ENCODE measurements around the gene JADE2.

Gene JADE2

DNA sequence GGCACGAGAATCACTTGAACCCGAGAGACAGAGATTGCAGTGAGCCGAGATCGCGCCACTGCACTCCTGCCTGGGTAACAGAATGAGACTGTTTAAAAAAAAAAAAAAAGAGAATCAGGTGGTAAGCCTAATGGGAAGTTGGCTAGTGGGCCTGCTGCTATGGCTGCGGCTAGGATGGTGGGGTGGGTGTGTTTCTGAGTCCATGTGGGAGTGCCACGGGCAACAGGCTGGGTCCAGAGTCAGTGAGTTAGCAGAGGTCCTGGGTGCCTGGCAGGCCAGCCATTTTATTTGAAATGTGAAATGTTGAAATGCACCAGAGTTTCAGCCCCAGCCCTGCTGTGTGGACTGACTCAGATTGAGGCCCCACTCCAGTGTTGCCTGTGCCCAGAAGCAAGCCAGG lies 37.8 kb downstream of the JADE2 start:
- CTCF ChIA-PET, result interaction anchor here (1.2 kb wide), 1 partner anchor 24 kb away, joined by 3 read pairs; no protein-coding TSS in a partner anchor
- POLR2A ChIA-PET, result no interaction called here
- no peak for DNase-seq (ENCODE audit: extremely low spot score)
- no peak for TF ChIP-seq ZNF384 (IDR thresholded peaks at IDR 0.05)
- TF ChIP-seq L3MBTL2 (conservative IDR thresholded peaks at IDR 0.05), result no peak
- no peak for TF ChIP-seq TARDBP (IDR thresholded peaks at IDR 0.05)
- TF ChIP-seq CTBP1 (IDR thresholded peaks at IDR 0.05; ENCODE audit: borderline replicate concordance), result no peak
- TF ChIP-seq ELF4 (IDR thresholded peaks at IDR 0.05), result no peak
- TF ChIP-seq ARNT (IDR thresholded peaks at IDR 0.05), result no peak
- no peak for TF ChIP-seq NFRKB (IDR thresholded peaks at IDR 0.05)
- TF ChIP-seq LEF1 (IDR thresholded peaks at IDR 0.05; ENCODE audit: borderline replicate concordance), result no peak
- TF ChIP-seq BHLHE40 (IDR thresholded peaks at IDR 0.05; ENCODE audit: borderline replicate concordance), result no peak
- no peak for TF ChIP-seq SUZ12 (IDR thresholded peaks at IDR 0.05)
- TF ChIP-seq HDGF (IDR thresholded peaks at IDR 0.05; ENCODE audit: borderline replicate concordance), result no peak
- TF ChIP-seq, protein P1, sequence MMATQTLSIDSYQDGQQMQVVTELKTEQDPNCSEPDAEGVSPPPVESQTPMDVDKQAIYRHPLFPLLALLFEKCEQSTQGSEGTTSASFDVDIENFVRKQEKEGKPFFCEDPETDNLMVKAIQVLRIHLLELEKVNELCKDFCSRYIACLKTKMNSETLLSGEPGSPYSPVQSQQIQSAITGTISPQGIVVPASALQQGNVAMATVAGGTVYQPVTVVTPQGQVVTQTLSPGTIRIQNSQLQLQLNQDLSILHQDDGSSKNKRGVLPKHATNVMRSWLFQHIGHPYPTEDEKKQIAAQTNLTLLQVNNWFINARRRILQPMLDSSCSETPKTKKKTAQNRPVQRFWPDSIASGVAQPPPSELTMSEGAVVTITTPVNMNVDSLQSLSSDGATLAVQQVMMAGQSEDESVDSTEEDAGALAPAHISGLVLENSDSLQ (IDR thresholded peaks at IDR 0.05), result no peak
- no peak for TF ChIP-seq FOXM1 (IDR thresholded peaks at IDR 0.05; ENCODE audit: borderline replicate concordance)
- no peak for TF ChIP-seq FOXA1 (IDR thresholded peaks at IDR 0.05)

DNA sequence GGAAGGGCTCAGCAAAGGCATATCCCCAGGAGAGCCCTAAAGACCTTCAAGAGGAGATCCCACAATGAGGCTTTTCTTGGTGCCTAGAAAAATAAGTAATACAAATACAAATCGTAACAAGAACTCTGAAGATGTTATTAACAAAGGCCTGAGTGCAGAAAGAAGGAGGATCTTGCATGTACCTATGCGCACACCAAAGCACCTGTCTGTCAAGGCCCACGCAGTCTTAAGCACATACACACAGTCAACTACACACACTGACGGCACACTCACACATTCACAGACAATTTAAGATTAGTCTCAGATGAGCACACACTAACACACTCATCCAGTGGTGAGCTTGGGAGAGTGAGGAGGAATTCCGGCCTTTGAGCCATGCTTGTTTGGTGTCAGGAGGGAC lies 38.5 kb downstream of the JADE2 start:
- TF ChIP-seq FOXM1 (IDR thresholded peaks at IDR 0.05; ENCODE audit: borderline replicate concordance), result no peak
- no peak for TF ChIP-seq L3MBTL2 (conservative IDR thresholded peaks at IDR 0.05)
- TF ChIP-seq ELF4 (IDR thresholded peaks at IDR 0.05), result no peak
- no peak for TF ChIP-seq CTBP1 (IDR thresholded peaks at IDR 0.05; ENCODE audit: borderline replicate concordance)
- no peak for TF ChIP-seq ZNF384 (IDR thresholded peaks at IDR 0.05)
- TF ChIP-seq NFRKB (IDR thresholded peaks at IDR 0.05), result no peak
- TF ChIP-seq FOXA1 (IDR thresholded peaks at IDR 0.05), result no peak
- TF ChIP-seq ARNT (IDR thresholded peaks at IDR 0.05), result no peak
- TF ChIP-seq LEF1 (IDR thresholded peaks at IDR 0.05; ENCODE audit: borderline replicate concordance), result no peak
- TF ChIP-seq SP1 (IDR thresholded peaks at IDR 0.05), result no peak
- TF ChIP-seq SUZ12 (IDR thresholded peaks at IDR 0.05), result no peak
- TF ChIP-seq FOXK2 (IDR thresholded peaks at IDR 0.05), result no peak
- TF ChIP-seq, protein P1 (IDR thresholded peaks at IDR 0.05), result no peak
- no peak for TF ChIP-seq BHLHE40 (IDR thresholded peaks at IDR 0.05; ENCODE audit: borderline replicate concordance)
- TF ChIP-seq TARDBP (IDR thresholded peaks at IDR 0.05), result no peak
- no peak for TF ChIP-seq HDGF (IDR thresholded peaks at IDR 0.05; ENCODE audit: borderline replicate concordance)
- no peak for DNase-seq (ENCODE audit: extremely low spot score)
- POLR2A ChIA-PET, result no interaction called here
- CTCF ChIA-PET, result no interaction called here

DNA sequence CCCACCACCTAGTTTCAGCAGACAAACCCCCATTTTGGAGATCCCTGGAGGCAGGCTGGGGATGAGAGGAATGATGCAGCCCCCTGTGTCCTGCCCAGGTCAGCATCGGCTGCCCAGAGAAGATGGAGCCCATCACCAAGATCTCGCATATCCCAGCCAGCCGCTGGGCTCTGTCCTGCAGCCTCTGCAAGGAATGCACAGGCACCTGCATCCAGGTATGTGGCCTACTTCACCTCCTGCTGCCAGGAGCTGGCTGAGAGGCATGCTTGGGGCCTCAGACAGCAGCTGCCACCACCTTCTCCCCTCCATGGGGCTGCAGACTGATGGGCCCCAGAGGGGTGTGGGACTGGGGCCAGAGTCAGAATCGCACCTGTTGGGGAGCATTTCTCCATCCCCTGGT lies 38.9 kb downstream of the JADE2 start:
- ChIA-PET POLR2A (no interaction called here), CTCF (no interaction called here)
- TF ChIP-seq LEF1 (IDR thresholded peaks at IDR 0.05; ENCODE audit: borderline replicate concordance), result no peak
- TF ChIP-seq, protein P1 (IDR thresholded peaks at IDR 0.05), result no peak
- TF ChIP-seq FOXA1 (IDR thresholded peaks at IDR 0.05), result no peak
- no peak for TF ChIP-seq NFRKB (IDR thresholded peaks at IDR 0.05)
- no peak for TF ChIP-seq ZNF384 (IDR thresholded peaks at IDR 0.05)
- no peak for TF ChIP-seq BHLHE40 (IDR thresholded peaks at IDR 0.05; ENCODE audit: borderline replicate concordance)
- TF ChIP-seq TARDBP (IDR thresholded peaks at IDR 0.05), result no peak
- no peak for TF ChIP-seq ARNT (IDR thresholded peaks at IDR 0.05)
- no peak for TF ChIP-seq HDGF (IDR thresholded peaks at IDR 0.05; ENCODE audit: borderline replicate concordance)
- no peak for TF ChIP-seq SUZ12 (IDR thresholded peaks at IDR 0.05)
- TF ChIP-seq ELF4 (IDR thresholded peaks at IDR 0.05), result no peak
- TF ChIP-seq CTBP1 (IDR thresholded peaks at IDR 0.05; ENCODE audit: borderline replicate concordance), result no peak
- no peak for TF ChIP-seq SP1 (IDR thresholded peaks at IDR 0.05)
- no peak for TF ChIP-seq FOXM1 (IDR thresholded peaks at IDR 0.05; ENCODE audit: borderline replicate concordance)
- TF ChIP-seq L3MBTL2 (conservative IDR thresholded peaks at IDR 0.05), result no peak
- no peak for TF ChIP-seq FOXK2 (IDR thresholded peaks at IDR 0.05)

DNA sequence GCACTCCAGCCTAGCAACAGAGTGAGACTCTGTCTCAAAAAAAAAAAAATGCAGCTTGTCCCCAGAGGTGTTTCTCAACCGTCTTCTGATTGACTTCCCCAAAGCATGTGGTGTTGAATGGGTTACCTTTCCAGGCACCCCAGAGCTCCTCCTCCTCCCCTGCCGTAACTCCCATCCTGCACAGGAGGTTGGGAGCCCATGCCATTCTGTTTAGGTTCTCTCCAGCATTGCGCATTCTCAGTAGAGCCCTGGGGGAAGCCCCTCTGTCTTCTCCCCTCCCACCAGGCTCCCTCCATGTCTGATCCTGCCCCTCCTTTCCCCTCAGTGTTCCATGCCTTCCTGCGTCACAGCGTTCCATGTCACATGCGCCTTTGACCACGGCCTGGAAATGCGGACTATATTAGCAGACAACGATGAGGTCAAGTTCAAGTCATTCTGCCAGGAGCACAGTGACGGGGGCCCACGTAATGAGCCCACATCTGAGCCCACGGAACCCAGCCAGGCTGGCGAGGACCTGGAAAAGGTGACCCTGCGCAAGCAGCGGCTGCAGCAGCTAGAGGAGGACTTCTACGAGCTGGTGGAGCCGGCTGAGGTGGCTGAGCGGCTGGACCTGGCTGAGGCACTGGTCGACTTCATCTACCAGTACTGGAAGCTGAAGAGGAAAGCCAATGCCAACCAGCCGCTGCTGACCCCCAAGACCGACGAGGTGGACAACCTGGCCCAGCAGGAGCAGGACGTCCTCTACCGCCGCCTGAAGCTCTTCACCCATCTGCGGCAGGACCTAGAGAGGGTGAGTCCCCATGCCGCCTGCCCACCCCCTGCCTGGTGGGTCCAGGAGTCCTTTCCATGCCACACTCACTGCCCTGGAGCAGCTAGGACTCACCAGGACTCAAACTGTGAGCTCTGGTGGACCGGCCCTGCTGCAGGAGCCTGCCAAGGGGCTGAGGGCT lies 40.6 kb downstream of the JADE2 start:
- POLR2A ChIA-PET, result interaction anchor here (1.7 kb wide), 1 partner anchor 100 kb away, joined by 3 read pairs; no protein-coding TSS in a partner anchor
- CTCF ChIA-PET, result interaction anchor here (0.6 to 1.3 kb wide), 2 partner anchors 21 to 279 kb away, joined by 4 to 8 read pairs; no protein-coding TSS in a partner anchor

More for the DNA sequence above, 38.9 kb downstream of the JADE2 start:
- no peak for DNase-seq (ENCODE audit: extremely low spot score)

More for the DNA sequence above, 40.6 kb downstream of the JADE2 start:
- DNase-seq (ENCODE audit: extremely low spot score), result no peak
- TF ChIP-seq L3MBTL2 (conservative IDR thresholded peaks at IDR 0.05) (no peak), SUZ12 (IDR thresholded peaks at IDR 0.05) (no peak), ELF4 (IDR thresholded peaks at IDR 0.05) (no peak), BHLHE40 (IDR thresholded peaks at IDR 0.05; ENCODE audit: borderline replicate concordance) (no peak), ARNT (IDR thresholded peaks at IDR 0.05) (no peak), FOXM1 (IDR thresholded peaks at IDR 0.05; ENCODE audit: borderline replicate concordance) (no peak), HDGF (IDR thresholded peaks at IDR 0.05; ENCODE audit: borderline replicate concordance) (no peak), FOXA1 (IDR thresholded peaks at IDR 0.05) (no peak), CTBP1 (IDR thresholded peaks at IDR 0.05; ENCODE audit: borderline replicate concordance) (no peak), SP1 (IDR thresholded peaks at IDR 0.05) (no peak), FOXK2 (IDR thresholded peaks at IDR 0.05) (no peak)
- TF ChIP-seq, protein P1 (IDR thresholded peaks at IDR 0.05), result no peak

Measured in HEK293T (cell line).